ENCODE data around the gene SRRM4. TPM values are rescaled to one million over a fixed set of nuclear protein-coding genes. Genes with fewer than 3 reads are reported as not detected.

Gene SRRM4
- total RNA-seq, 3 donors from 2014 or later: not detected

Other genes with a start within 250 kb of the SRRM4 start
- not detected for gene HSPB8, start 197.4 kb downstream of the SRRM4 start, total RNA-seq